Measurements from ENCODE around the gene KIF26B.

KIF26B gene

GRCh38 chr1:245361951-245362350 lies 207.2 kb downstream of the KIF26B start:
- DNase-seq = no peak

GRCh38 chr1:245363461-245364200 lies 208.8 kb downstream of the KIF26B start:
- no peak for DNase-seq

GRCh38 chr1:245365095-245366020 lies 210.6 kb downstream of the KIF26B start:
- DNase-seq = no peak

- DNase-seq = no peak
These were observed 212.1 kb downstream of the KIF26B start for GRCh38 chr1:245366886-245367285.

- DNase-seq = no peak
These were observed 215.5 kb downstream of the KIF26B start for GRCh38 chr1:245370175-245370825.

- DNase-seq = no peak
These were observed 216.3 kb downstream of the KIF26B start for GRCh38 chr1:245370905-245371581.

- DNase-seq = no peak
These were observed 218.3 kb downstream of the KIF26B start for GRCh38 chr1:245373131-245373530.

GRCh38 chr1:245375789-245376460 lies 221.1 kb downstream of the KIF26B start:
- DNase-seq = no peak

GRCh38 chr1:245377854-245378253 lies 223.1 kb downstream of the KIF26B start:
- no peak for DNase-seq

- DNase-seq = peak; percentile 93
These were observed 223.5 kb downstream of the KIF26B start for GRCh38 chr1:245378311-245378722.

- peak; percentile 85 for DNase-seq
These were observed 224.0 kb downstream of the KIF26B start for GRCh38 chr1:245378745-245379144.

- DNase-seq = no peak
These were observed 226.2 kb downstream of the KIF26B start for GRCh38 chr1:245380790-245381535.

- peak; percentile 62 for DNase-seq
These were observed 228.2 kb downstream of the KIF26B start for GRCh38 chr1:245382981-245383380.

- DNase-seq = peak; percentile 83
These were observed 228.9 kb downstream of the KIF26B start for GRCh38 chr1:245383396-245384330.

GRCh38 chr1:245386297-245386971 lies 231.6 kb downstream of the KIF26B start:
- DNase-seq = no peak

- DNase-seq = no peak
These were observed 233.9 kb downstream of the KIF26B start for GRCh38 chr1:245388687-245389086.

- DNase-seq = no peak
These were observed 235.1 kb downstream of the KIF26B start for GRCh38 chr1:245389873-245390272.

GRCh38 chr1:245390975-245391374 lies 236.2 kb downstream of the KIF26B start:
- no peak for DNase-seq

GRCh38 chr1:245393694-245394093 lies 238.9 kb downstream of the KIF26B start:
- DNase-seq = no peak

- no peak for DNase-seq
These were observed 240.9 kb downstream of the KIF26B start for GRCh38 chr1:245395680-245396079.
